HEK293 (cell line): Measurements from ENCODE around the gene PRR14L.
"Not testable (repeated sequence)": the region's sequence is repeated elsewhere in the genome, so short reads cannot be mapped to it uniquely, and the experiment has no call there.

Experiments
- BCL6B ChIP-seq: fragments of 450-650 bp; formaldehyde crosslinking; IDR thresholded peaks from 2 replicates; pipeline ENCODE4 v1.5.1; 2017; ENCODE audit warnings: missing biosample characterization, missing genetic modification characterization
- CTCF ChIP-seq: fragments of 450-650 bp; formaldehyde crosslinking; IDR thresholded peaks from 2 replicates; pipeline ENCODE4 v1.5.1; 2016; ENCODE audit warnings: missing biosample characterization, missing genetic modification characterization
- MYNN ChIP-seq: fragments of 450-650 bp; formaldehyde crosslinking; IDR thresholded peaks from 2 replicates; pipeline ENCODE4 v1.5.1; 2016; ENCODE audit warnings: missing biosample characterization, missing genetic modification characterization, borderline replicate concordance
- OVOL3 ChIP-seq: fragments of 450-650 bp; formaldehyde crosslinking; IDR thresholded peaks from 2 replicates; pipeline ENCODE4 v1.5.1; 2016; ENCODE audit warnings: missing biosample characterization, missing genetic modification characterization
- REST ChIP-seq: fragments of 450-650 bp; formaldehyde crosslinking; IDR thresholded peaks from 2 replicates; pipeline ENCODE4 v1.5.1; 2016; ENCODE audit warnings: missing biosample characterization, missing genetic modification characterization
- WT1 ChIP-seq: fragments of 450-650 bp; formaldehyde crosslinking; IDR thresholded peaks from 2 replicates; pipeline ENCODE4 v1.5.1; 2016; ENCODE audit warnings: missing biosample characterization, missing genetic modification characterization
- ZBTB8A ChIP-seq: fragments of 450-650 bp; formaldehyde crosslinking; IDR thresholded peaks from 2 replicates; pipeline ENCODE4 v1.5.1; 2016; ENCODE audit warnings: missing biosample characterization, missing genetic modification characterization
- ZFHX2 ChIP-seq: fragments of 450-650 bp; formaldehyde crosslinking; conservative IDR thresholded peaks from 2 replicates; pipeline ENCODE4 v1.5.1; 2016; ENCODE audit warnings: missing biosample characterization, missing genetic modification characterization
- ZNF121 ChIP-seq: fragments of 450-650 bp; formaldehyde crosslinking; IDR thresholded peaks from 2 replicates; pipeline ENCODE4 v1.5.1; 2016; ENCODE audit warnings: missing biosample characterization, missing genetic modification characterization
- ZNF248 ChIP-seq: fragments of 450-650 bp; formaldehyde crosslinking; IDR thresholded peaks from 2 replicates; pipeline ENCODE4 v1.5.1; 2017; ENCODE audit warnings: missing biosample characterization, missing genetic modification characterization
- ZNF274 ChIP-seq, 2 experiments: fragments of 200-500 bp in 1 of 2; fragments of 450-650 bp in 1 of 2; sonication (Bioruptor generic) in 1 of 2; formaldehyde crosslinking in 1 of 2; IDR thresholded peaks; 2 replicates each; pipeline versions ENCODE4 v1.5.1 to v1.6.1; 2014 to 2016; ENCODE audit warnings: borderline replicate concordance in 1 of 2, inconsistent platforms in 1 of 2, low read length in 1 of 2, missing biosample characterization in 1 of 2, missing genetic modification characterization in 1 of 2
- ZNF529 ChIP-seq: fragments of 450-650 bp; formaldehyde crosslinking; IDR thresholded peaks from 2 replicates; pipeline ENCODE4 v1.5.1; 2017; ENCODE audit warnings: missing genetic modification characterization, missing biosample characterization; ENCODE audit not compliant: insufficient replicate concordance
- ZNF707 ChIP-seq: fragments of 450-650 bp; formaldehyde crosslinking; IDR thresholded peaks from 2 replicates; pipeline ENCODE4 v1.5.1; 2016; ENCODE audit warnings: missing biosample characterization, missing genetic modification characterization
- ZSCAN30 ChIP-seq: fragments of 450-650 bp; IDR thresholded peaks from 2 replicates; pipeline ENCODE4 v1.5.1; 2018; ENCODE audit warnings: missing biosample characterization, mild to moderate bottlenecking, missing genetic modification characterization, moderate library complexity

- not testable (repeated sequence) for TF ChIP-seq MYNN (tag by site-specific recombination); CTCF; ZNF248 (tag by site-specific recombination); ZNF274 (IDR thresholded peaks at IDR 0.05; ENCODE audit: low read length); ZNF274 (tag by site-specific recombination; IDR thresholded peaks at IDR 0.05; ENCODE audit: borderline replicate concordance); ZBTB8A (tag by site-specific recombination); ZNF121; ZSCAN30 (tag by site-specific recombination); ZNF707 (tag by site-specific recombination); ZNF529 (tag by site-specific recombination); OVOL3; REST (tag by site-specific recombination); ZFHX2 (tag by site-specific recombination); WT1 (tag by site-specific recombination); BCL6B (tag by site-specific recombination)
These were observed 75.7 kb downstream of the PRR14L start for GRCh38 chr22:31674219-31674618.
